CD4-positive, alpha-beta T cell treated with Interleukin-2 at 100 ng/mL for 4 hours (primary cell): ENCODE results near the gene KCNQ2.
"Not testable (repeated sequence)": the region's sequence is repeated elsewhere in the genome, so short reads cannot be mapped to it uniquely, and the experiment has no call there.

Experiments
- DNase-seq: peaks from one replicate; pipeline ENCODE4 v3.0.0-alpha.2; 2020; ENCODE audit warnings: low spot score

KCNQ2 gene

DNA sequence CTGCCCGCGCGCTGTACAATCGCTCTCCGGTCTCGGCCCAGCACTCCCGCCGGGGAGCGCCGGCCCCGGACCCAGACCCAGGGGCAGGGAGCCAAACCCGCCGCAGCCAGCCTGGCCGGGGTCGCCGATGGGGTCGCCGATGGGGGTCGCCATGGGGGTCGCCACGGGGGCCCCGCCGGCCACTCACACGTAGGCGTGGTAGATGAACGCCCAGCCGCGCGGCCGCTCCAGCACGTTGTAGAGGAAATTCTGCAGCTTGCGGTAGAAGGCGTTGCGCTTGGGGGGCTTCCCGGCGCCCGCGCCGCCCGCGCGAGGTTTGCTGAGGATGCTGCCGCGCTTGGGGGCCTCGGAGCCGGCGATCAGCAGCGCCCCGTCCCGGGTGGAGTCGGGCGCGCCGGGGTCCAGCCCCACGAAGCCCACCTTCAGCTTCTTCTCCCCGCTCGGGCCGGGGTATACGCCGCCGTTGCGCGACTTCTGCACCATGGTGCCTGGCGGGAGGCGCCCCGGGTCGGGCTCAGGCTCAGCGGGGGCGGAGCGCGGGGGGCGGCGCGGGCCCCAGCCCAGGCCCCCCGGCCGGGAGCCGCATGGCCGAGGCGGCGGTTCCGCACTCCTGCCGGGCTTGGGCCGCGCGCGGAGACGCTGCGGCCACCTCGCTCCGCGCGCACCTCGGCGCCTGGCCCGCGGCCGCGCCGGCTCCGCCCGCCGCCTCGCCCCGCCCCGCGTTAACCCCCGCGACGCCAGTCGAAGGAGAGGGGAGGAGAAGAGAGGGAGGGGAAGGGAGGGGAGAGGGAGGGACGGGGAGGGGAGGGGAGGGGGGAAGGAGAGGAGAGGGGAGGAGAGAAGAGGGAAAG lies at the start of gene KCNQ2:
Gene KCNQ2 (minus strand): TSS at position 675 of the 851 bp plus-strand sequence. CDS start 192 bp downstream, at position 483.
- no peak for DNase-seq

DNA sequence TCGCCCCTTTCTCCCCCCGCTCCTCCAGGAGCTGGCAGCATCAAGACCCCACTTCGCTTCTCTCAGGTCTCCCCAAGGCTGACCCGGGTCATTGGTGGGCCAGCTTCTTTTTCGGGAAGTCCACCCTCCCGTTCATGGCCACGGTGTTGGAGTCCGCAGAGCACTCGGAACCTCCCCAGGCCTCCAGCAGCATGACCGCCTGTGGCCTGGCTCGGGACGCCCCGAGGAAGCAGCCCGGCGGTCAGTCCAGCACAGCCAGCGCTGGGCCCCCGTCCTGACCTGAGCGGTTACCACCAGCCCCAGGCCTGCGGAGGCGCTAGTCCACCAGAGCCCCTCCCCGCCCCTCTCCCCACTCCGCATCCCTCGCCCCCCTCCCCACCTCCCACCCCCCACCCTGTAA lies 49.1 kb upstream of the KCNQ2 start:
- no peak for DNase-seq

DNA sequence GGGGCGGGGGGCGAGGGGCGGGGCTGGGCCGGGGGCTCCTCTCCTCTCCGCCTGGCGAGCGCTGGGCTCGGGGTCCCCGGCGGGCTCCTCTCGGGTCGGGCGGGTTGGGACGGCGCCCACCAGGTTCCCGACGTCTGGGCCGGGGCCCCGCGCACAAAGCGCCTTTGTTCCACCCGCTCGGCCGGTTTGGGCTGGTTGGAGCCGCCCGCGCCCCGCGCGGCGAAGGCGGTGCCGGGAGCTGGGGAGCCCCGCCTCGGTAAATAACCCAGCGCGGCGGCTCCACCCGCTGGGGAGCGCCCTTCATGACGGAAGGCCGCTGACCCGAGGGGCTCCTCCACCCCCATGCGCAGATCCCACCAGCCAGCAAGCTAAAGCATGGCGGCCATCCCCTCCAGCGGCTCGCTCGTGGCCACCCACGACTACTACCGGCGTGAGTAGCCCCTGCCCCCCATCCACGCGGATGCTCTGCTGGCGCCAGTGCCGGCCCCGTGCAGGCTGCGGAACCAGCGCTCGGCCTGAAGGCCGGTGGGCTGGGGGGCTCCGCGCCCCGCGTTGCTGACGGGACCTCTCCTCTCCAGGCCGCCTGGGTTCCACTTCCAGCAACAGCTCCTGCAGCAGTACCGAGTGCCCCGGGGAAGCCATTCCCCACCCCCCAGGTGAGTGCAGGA lies 48.6 kb upstream of the KCNQ2 start:
- DNase-seq: peak; percentile 61

DNA sequence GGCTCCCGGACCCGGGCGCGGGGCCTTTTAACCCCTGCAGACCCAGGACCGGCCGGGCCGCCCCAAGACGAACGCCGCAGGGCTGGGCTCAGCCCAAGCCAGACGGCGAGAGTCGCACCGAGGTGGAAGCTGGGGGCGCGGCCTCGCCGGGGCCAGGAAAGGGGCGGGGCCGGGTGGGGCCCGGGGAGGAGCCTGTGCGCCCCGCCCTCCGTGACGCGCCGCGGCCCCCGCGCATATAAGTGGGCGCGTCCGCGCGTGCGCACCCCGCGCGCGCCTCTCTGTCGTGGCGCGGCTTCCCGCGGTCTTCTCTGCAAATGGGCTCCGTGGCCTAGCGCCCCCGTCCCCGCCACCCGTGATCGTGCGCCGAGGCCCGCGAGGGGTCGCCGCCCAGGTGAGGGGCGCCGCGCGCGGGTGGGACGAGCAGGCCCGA lies 48.1 kb upstream of the KCNQ2 start, which contains the start of gene PPDPF:
Gene PPDPF (plus strand): TSS at position 262 of the 430 bp plus-strand sequence. CDS start 544 bp downstream, outside the sequence.
- peak; percentile 82 for DNase-seq

DNA sequence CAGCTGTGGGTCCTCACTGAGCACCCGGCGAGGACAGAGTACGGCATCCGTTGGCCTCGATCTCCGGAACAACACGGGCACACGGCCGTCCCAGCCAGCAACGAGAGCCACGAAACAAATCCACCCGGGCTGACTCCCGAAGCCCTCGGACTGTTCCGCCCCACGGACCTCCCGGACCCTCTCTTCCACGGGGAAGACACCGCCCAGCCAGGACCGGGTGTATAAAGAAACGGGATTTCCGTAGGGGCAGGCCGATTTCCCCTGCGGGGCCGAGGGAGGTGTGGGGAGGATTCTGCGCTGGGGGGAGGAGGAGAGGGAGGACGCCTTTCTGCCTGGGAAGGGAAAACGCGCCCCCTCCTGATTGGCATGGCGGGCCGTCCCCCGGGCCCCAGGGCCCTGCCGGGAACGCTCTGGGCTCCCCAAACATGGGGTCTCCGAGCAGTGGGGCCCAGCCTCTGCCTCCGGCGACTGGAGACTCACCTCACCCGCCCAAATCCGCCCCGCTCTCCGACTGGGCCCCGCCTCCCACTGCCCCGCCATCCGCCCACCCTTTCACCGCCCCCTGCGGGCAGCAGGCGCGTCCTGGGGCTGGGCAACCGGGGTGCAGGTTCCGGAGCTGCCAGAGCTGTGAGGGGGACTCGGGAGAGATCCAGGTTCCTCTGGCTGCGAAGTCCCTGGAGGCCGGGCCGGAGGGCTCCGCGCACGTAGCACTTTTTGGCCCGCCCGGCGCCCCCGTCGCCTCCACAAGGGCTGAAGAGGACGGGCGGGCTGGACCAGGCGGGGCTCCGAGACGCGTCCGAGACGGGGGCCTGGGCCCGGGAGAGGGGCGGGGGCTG lies 47.4 kb upstream of the KCNQ2 start:
- DNase-seq: peak; percentile 67

- DNase-seq: no peak
Observed at GRCh38 chr20:63518946-63519667, 46.7 kb upstream of the KCNQ2 start.

DNA sequence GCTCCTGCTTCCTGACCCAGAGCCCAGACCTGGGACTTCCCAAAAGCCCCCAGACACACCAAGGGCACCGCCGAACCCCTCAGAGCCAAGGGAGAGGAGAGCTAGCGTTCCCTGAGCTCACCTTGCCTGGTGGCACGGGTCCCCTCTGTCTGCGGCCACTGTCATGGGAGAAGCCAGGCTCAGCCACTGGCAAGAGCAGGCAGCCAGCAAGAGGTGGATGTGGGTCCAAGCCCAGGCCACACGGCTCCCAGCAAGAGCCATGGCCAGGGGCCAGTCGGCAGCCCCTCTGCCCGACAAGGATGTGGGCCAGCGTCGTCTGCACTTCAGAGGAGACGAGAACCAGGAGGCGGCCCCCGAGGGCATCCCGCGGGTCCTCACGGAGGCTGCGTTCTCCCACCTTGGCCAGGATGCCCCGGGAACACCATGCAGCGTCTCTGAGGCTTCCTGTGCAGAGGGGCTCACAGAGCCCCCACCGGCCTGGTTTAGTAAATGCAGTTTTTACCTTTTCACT lies 46.0 kb upstream of the KCNQ2 start:
- no peak for DNase-seq

DNA sequence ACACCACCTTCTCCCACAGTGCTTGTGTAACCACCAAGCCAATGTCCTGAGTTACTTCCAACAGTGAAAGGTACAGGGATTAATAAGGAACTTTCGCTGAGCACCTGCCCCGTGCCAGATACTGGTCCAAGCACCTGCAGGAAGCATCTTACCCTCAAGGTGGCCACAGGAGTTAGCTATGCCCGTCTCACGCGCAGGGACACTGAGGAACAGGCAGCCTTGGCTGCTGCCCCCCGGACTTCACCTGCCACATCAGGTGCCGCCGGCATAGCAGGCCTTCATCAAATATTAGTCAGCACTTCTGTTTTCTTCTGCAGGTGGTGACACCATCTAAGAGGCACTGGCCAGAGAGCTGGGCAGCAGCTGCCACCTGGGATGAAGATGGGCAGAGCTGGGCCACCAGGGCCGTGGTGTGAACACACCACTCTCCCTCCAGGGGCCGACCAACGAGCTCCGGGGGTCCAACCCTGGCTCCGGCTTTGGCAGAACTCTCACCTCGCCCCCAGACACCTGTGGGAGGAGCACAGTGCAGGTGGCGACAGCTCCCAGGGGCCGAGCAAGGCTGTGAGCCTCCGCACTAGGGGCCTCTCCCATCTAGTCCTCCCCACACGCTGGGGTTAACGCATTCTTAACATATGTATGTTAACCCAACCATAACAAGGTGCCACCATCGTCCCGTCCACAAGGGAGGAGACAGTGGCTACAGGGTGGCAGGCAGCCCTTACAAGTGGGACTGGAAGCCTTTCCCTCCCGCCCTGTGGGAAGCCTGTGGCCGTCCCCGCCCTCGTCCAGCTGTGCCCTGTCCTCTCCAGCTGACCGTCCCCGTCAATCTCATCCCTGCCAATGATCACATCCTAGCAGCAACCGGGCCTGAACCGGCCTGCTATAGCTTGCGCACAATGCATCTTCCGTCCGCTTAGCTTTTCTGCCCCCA lies 45.2 kb upstream of the KCNQ2 start:
- DNase-seq: no peak

DNA sequence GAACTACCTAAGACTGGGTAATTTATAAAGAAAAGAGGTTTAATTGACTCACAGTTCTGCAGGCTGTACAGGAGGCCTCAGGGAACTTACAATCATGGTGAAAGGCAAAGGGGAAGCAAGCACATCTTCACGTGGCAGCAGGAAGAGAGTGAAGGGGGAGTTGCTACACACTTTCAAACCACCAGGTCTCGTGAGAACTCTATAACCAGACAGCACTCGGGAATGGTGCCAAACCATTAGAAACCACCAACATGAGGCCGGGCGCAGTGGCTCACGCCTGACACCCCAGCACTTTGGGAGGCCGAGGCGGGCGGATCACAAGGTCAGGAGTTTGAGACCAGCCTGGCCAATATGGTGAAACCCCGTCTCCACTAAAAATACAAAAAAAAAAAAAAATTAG lies 42.1 kb upstream of the KCNQ2 start:
- not testable (repeated sequence) for DNase-seq

DNA sequence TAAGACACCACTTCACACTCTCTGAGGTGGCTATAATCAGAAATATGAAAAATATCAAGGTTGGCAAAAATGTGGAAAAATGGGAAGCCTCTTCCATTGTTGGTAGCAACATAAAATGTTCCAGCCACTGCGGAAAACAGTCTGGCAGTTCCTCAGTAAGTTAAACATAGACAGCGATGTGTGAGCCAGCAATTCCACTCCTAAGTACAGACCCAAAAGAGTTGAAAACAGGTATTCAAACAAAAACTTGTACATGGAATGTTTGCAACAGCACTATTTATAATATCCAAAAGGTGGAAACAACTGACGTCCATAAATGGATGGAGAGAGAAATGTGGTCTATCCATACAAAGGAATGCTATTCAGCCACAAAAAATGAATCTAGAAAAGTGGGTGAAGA lies 40.8 kb upstream of the KCNQ2 start:
- no peak for DNase-seq

DNA sequence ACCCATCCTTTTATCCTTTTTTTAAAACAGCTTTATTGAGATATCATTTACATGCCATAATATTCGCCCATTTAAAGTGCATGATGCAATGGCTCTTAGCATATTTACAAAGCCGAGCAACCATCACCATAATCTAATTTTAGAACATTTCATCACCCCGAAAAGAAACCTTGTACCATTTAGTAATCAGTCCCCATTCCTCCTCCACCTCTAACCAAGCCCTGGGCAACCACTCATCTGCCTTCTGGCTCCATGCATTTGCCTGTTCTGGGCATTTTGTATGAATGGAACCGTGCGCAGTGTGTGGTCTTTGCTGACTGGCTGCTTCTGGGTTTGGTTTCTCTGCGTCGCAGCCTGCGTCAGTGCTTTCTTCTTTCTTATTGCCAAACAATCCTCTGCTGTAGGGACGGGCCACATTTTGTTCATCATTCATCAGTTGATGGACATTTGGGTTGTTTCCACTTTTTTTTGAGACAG lies 36.7 kb upstream of the KCNQ2 start:
- no peak for DNase-seq

GRCh38 chr20:63508072-63508768 lies 35.8 kb upstream of the KCNQ2 start:
- DNase-seq: no peak

GRCh38 chr20:63507083-63507743 lies 34.8 kb upstream of the KCNQ2 start:
- DNase-seq: no peak

DNA sequence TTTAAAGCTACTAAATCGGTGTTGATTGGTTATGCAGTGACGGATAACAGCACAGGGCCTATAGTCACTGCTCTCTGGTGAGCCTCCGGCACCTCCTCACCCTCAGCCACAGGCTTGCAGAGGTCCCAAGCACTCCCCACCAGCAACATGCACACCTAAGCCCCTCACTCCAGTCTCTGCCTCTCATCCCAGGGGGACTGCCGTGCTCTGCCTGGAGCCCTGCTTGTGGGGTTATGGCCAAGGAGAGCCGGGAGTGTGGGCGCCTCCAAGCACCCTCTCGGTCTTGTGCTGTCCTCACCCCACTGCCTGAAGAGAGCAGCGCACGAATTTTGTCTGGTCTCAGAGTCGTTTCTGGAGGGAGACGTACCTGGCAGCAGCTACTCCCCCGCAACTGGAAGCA lies 33.3 kb upstream of the KCNQ2 start:
- DNase-seq: no peak

- DNase-seq: no peak
Observed at GRCh38 chr20:63505281-63505680, 32.8 kb upstream of the KCNQ2 start.

- no peak for DNase-seq
Observed at GRCh38 chr20:63504642-63505041, 32.2 kb upstream of the KCNQ2 start.

DNA sequence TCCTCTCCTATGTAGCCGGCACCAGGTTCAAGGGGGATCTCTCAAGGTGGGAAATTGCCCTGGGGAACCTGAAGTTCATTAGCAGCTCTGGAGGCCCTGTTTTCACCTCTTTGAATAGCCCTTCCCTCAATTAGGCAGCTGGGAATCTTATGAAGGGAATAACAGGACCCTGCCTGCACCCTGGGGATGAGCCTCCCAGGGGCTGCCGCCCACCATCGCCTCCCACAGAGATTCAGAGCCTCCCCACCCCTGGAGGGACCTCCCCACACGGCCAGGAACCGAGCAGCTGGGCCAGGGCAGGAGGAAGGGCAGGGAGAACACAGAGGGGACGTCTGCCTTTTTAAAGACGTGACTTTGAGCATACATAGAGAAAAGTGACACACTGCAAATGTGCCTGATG lies 31.1 kb upstream of the KCNQ2 start:
- DNase-seq: no peak

- DNase-seq: no peak
Observed at GRCh38 chr20:63502671-63503172, 30.3 kb upstream of the KCNQ2 start.
